ENCODE measurements around the gene BABAM2.

BABAM2 gene

GRCh38 chr2:28199995-28200679 lies 309.6 kb downstream of the BABAM2 start:
- DNase-seq (ENCODE audit: low read depth in 2 of 2), result no peak

GRCh38 chr2:28201671-28202180 lies 311.2 kb downstream of the BABAM2 start:
- no peak for DNase-seq (ENCODE audit: low read depth in 2 of 2)

- no peak for DNase-seq (ENCODE audit: low read depth in 2 of 2)
Observed at GRCh38 chr2:28202719-28203118, 312.2 kb downstream of the BABAM2 start.

- no peak for DNase-seq (ENCODE audit: low read depth in 2 of 2)
Observed at GRCh38 chr2:28206762-28207161, 316.2 kb downstream of the BABAM2 start.

GRCh38 chr2:28209261-28209691 lies 318.7 kb downstream of the BABAM2 start:
- no peak for DNase-seq (ENCODE audit: low read depth in 2 of 2)

GRCh38 chr2:28209864-28210263 lies 319.3 kb downstream of the BABAM2 start:
- no peak for DNase-seq (ENCODE audit: low read depth in 2 of 2)

- no peak for DNase-seq (ENCODE audit: low read depth in 2 of 2)
Observed at GRCh38 chr2:28210535-28210934, 320.0 kb downstream of the BABAM2 start.

- no peak for DNase-seq (ENCODE audit: low read depth in 2 of 2)
Observed at GRCh38 chr2:28216331-28216730, 325.8 kb downstream of the BABAM2 start.

GRCh38 chr2:28217042-28217740 lies 326.7 kb downstream of the BABAM2 start:
- DNase-seq (ENCODE audit: low read depth in 2 of 2), result no peak

- DNase-seq (ENCODE audit: low read depth in 2 of 2), result no peak
Observed at GRCh38 chr2:28219138-28219537, 328.6 kb downstream of the BABAM2 start.

- no peak for DNase-seq (ENCODE audit: low read depth in 2 of 2)
Observed at GRCh38 chr2:28219758-28220368, 329.3 kb downstream of the BABAM2 start.

- no peak for DNase-seq (ENCODE audit: low read depth in 2 of 2)
Observed at GRCh38 chr2:28224648-28225472, 334.3 kb downstream of the BABAM2 start.

GRCh38 chr2:28225473-28226080 lies 335.0 kb downstream of the BABAM2 start:
- DNase-seq (ENCODE audit: low read depth in 2 of 2), result no peak

GRCh38 chr2:28226558-28226957 lies 336.0 kb downstream of the BABAM2 start:
- no peak for DNase-seq (ENCODE audit: low read depth in 2 of 2)

GRCh38 chr2:28227498-28227897 lies 337.0 kb downstream of the BABAM2 start:
- DNase-seq (ENCODE audit: low read depth in 2 of 2), result no peak

GRCh38 chr2:28228434-28228995 lies 338.0 kb downstream of the BABAM2 start:
- no peak for DNase-seq (ENCODE audit: low read depth in 2 of 2)

- DNase-seq (ENCODE audit: low read depth in 2 of 2), result no peak
Observed at GRCh38 chr2:28231110-28231631, 340.6 kb downstream of the BABAM2 start.

- DNase-seq (ENCODE audit: low read depth in 2 of 2), result no peak
Observed at GRCh38 chr2:28232295-28232694, 341.8 kb downstream of the BABAM2 start.

GRCh38 chr2:28233164-28233676 lies 342.7 kb downstream of the BABAM2 start:
- DNase-seq (ENCODE audit: low read depth in 2 of 2), result no peak

- DNase-seq (ENCODE audit: low read depth in 2 of 2), result no peak
Observed at GRCh38 chr2:28234807-28235206, 344.3 kb downstream of the BABAM2 start.

- no peak for DNase-seq (ENCODE audit: low read depth in 2 of 2)
Observed at GRCh38 chr2:28239207-28239606, 348.7 kb downstream of the BABAM2 start.

All from activated CD4-positive, alpha-beta T cell treated with anti-CD3 and anti-CD28 coated beads for 24 hours (primary cell).